Stimulated activated CD4-positive, alpha-beta T cell treated with anti-CD3 and anti-CD28 coated beads, TNF-alpha, amount 100 ng/mL, for 4 hours (primary cell): ENCODE data around the gene PCDHGA7.
"Not testable (repeated sequence)": the region's sequence is repeated elsewhere in the genome, so short reads cannot be mapped to it uniquely, and the experiment has no call there.

ENCODE experiments used
- DNase-seq, 3 experiments: peaks; one replicate each; pipeline ENCODE4 v3.0.0-alpha.2; 2020; ENCODE audit warnings: low read depth in 3 of 3

Gene PCDHGA7

DNA sequence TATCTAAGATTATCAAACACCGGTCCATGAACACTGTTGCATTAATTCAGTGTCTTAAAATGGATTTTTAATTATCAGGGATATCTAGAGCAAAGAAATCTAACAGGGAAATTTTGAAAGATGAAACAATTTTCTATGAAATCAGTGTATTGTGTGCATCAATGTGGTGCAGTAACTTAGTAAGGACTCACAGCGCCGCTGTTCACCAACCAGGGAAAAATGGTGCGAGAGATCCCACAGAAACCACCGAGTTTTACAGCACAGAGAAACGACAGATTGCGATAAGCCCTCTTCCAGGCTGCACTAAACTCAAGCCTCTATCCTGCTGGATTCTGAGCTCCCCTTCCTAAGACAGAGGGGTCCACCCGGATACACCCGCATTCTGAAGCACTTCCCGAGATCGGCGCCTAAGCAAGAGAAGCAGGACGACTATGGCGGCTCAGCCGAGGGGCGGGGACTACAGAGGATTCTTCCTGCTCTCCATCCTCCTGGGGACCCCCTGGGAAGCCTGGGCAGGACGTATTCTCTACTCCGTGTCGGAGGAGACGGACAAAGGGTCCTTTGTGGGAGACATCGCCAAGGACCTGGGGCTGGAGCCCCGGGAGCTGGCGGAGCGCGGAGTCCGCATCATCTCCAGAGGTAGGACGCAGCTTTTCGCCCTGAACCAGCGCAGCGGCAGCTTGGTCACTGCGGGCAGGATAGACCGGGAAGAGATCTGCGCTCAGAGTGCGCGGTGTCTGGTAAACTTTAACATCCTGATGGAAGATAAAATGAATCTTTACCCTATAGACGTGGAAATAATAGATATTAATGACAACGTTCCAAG is at the start of gene PCDHGA7:
Gene PCDHGA7, plus strand, starts transcription at position 274 of the 826 bp plus-strand sequence. Its CDS starts 158 bp downstream, at position 432.
- no peak for DNase-seq

DNA sequence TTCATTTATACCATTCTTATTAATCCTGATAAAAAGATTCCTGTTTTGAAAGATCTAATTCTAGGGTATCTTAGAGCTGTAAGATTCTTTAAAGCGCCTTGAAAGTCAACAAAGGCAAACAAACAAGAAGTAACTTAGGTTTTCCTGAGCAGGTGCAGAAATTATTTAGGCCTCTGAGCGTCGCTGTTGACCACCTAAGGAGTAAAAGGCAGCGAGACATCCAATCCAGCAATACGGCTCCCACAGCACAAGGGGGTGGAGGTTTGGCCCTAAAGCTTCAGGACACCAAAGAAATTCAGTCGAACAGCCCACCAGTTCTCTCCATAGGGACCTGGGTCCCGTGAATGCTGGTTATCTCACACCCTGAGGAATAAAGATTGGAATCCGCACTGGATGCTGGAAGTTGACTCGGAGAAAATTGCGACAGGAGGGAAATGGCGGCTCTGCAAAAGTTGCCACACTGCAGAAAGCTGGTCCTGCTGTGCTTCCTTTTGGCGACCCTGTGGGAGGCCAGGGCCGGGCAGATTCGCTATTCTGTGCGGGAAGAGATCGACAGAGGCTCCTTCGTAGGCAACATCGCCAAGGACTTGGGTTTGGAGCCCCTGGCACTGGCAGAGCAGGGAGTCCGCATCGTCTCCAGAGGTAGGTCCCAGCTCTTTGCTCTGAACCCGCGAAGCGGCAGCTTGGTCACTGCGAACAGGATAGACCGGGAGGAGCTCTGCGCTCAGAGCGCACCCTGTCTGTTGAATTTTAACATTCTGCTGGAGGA is 43.8 kb upstream of the PCDHGA7 start, which contains the start of gene PCDHGA2:
Gene PCDHGA2, plus strand, starts transcription at position 223 of the 769 bp plus-strand sequence.
- DNase-seq, result no peak

GRCh38 chr5:141340781-141341354 is 41.7 kb upstream of the PCDHGA7 start:
- DNase-seq, result not testable (repeated sequence)

DNA sequence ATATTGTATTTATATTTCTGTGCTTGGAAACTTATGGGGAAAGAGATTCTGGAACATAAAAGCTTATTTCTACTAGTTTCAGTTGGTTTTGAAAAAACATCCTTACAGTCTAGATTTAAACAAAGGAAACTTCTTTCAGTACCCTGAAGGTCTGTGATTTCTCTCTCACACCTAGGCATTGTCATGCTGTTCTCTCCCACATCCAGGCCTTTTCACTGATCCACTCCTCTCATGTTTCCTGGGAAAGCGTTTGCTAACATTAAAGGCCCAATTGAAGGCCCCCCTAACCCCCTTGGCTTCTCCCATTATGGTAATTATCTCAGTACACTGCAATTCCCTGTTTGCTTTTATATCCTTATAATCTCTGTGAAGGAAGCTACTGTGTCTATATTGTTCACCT is 39.8 kb upstream of the PCDHGA7 start:
- no peak for DNase-seq

DNA sequence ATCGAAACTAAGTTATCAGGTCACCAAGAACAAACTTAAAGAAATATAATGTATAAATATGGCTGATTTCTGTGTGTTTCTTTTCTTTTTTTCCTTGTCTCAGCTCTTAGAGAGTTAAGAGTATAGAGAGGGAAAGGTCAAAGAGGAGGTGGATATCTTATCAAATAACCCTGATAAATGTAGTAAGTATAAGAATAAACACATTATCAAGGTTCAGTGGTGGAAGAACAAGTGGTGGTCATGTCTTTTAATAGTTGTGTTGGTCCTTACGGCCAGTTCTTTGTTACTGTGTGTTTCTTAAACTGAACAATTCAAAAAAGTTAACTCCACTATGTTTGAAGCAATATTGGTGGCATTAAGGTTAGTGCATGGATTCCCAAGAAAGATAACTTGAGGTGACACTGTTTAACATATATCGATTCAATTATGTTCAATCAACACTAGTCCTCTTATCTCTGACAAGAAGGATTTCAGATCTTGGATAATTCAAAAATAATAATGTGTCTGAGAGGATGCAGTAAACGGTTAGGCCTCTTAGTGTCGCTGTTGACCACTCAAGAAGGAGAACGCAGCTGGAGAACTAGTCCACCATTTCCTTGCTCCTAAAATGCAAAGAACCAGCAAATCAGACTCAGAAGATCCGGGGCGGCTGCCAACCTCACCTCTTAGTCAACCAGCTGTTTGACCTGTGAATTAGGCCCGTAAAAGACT is 39.1 kb upstream of the PCDHGA7 start, which contains the start of gene PCDHGA3:
Gene PCDHGA3, plus strand, starts transcription at position 588 of the 711 bp plus-strand sequence. CDS start 205 bp downstream, outside the sequence.
- no peak for DNase-seq

DNA sequence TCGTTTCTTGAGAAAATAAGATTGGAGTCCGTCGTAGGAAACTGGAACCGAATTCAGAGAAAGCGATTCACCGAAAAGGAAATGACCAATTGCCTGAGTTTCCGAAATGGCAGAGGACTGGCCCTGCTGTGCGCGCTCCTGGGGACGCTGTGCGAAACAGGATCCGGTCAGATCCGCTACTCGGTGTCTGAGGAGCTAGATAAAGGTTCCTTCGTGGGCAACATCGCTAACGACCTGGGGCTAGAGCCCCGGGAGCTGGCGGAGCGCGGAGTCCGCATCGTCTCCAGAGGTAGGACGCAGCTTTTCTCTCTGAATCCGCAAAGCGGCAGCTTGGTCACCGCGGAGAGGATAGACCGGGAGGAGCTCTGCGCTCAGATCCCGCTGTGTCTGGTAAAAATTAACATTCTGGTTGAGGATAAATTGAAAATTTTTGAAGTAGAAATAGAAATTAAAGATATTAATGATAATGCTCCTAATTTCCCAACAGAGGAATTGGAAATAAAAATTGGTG is 38.5 kb upstream of the PCDHGA7 start:
- DNase-seq, result no peak

- no peak for DNase-seq
Measured at GRCh38 chr5:141345327-141345726, 37.2 kb upstream of the PCDHGA7 start.

DNA sequence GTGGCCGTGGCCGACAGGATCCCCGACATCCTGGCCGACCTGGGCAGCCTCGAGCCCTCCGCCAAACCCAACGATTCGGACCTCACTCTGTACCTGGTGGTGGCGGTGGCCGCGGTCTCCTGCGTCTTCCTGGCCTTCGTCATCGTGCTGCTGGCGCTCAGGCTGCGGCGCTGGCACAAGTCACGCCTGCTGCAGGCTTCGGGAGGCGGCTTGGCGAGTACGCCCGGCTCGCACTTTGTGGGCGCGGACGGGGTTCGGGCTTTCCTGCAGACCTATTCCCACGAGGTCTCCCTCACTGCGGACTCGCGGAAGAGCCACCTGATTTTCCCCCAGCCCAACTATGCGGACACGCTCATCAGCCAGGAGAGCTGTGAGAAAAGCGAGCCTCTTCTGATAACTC is 36.5 kb upstream of the PCDHGA7 start:
- not testable (repeated sequence) for DNase-seq

DNA sequence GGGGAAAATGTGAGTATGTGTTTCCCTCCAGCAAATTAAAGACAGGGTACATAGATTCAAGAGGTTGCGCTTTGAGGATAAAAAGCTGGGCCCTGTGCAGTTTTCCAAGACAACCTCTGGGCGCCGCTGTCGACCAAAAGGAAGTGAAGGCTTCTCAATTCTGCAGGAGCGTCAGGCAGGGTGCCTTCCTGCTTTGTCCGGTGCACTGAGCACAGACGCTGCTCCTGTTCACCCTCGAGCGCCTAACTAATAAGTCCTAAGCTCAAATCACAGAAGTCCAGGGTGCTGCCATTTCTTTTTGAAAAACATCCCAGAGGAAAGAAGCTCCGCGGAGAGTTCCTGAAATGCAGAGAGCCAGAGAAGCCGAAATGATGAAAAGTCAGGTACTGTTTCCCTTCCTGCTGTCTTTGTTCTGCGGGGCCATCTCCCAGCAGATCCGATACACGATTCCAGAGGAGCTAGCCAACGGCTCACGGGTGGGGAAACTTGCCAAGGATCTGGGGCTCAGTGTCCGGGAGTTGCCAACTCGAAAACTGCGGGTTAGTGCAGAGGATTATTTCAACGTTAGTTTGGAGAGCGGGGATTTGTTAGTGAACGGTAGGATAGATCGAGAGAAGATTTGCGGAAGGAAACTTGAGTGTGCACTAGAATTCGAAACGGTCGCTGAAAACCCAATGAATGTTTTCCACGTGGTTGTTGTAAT is 32.5 kb upstream of the PCDHGA7 start, which contains the start of gene PCDHGB1:
Gene PCDHGB1, plus strand, starts transcription at position 183 of the 703 bp plus-strand sequence. Its CDS starts 162 bp downstream, at position 345.
- no peak for DNase-seq

DNA sequence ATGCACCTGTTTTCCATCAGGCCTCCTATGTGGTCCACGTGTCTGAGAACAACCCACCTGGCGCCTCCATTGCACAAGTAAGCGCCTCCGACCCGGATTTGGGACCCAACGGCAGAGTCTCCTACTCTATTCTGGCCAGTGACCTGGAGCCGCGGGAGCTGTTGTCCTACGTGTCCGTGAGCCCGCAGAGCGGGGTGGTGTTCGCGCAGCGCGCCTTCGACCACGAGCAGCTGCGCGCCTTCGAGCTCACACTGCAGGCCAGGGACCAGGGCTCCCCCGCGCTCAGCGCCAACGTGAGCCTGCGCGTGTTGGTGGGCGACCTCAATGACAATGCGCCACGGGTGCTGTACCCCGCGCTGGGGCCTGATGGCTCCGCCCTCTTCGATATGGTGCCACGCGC is 31.0 kb upstream of the PCDHGA7 start:
- DNase-seq, result no peak

DNA sequence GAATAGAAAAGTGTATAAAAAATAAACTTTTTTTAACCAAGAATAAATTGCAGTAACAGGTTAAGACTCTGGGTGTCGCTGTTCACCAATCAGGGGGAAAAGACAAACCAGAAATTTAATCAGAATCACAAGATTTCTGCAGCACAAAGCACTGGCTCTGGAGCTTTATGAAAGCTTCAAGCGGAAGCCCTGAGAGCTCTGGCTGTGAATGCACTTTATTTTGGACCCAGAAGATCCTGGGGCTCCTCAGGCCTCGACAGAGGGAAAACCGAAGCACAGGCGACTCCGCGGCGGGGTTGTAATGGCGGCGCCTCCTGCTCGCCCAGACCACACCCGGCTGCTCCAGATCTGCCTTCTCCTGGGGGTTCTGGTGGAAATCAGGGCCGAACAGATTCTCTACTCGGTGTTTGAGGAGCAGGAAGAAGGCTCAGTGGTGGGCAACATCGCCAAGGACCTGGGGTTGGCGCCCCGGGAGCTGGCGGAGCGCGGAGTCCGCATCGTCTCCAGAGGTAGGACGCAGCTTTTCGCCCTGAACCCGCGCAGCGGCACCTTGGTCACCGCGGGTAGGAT is 27.6 kb upstream of the PCDHGA7 start, which contains the start of gene PCDHGA4:
Gene PCDHGA4, plus strand, starts transcription at position 122 of the 570 bp plus-strand sequence. Its CDS starts 87 bp downstream, at position 209.
- DNase-seq, result no peak

DNA sequence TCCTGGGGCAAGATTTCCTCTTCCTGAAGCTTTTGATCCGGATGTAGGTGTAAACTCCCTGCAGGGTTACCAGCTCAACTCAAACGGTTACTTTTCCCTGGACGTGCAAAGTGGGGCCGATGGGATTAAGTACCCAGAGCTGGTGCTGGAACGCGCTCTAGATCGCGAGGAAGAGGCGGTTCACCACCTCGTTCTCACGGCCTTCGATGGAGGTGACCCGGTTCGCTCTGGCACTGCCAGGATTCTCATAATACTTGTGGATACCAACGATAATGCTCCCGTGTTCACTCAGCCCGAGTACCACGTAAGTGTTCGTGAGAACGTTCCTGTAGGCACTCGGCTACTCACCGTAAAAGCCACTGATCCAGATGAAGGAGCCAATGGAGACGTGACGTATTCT is 26.9 kb upstream of the PCDHGA7 start:
- no peak for DNase-seq

GRCh38 chr5:141356133-141356532 is 26.4 kb upstream of the PCDHGA7 start:
- no peak for DNase-seq

- no peak for DNase-seq
Measured at GRCh38 chr5:141356950-141357349, 25.6 kb upstream of the PCDHGA7 start.

GRCh38 chr5:141359790-141360426 is 22.6 kb upstream of the PCDHGA7 start, which contains the start of gene PCDHGB2:
TSS of gene PCDHGB2 (plus strand) at chr5:141359994. CDS start at chr5:141360136, 142 bp downstream.
- DNase-seq, result no peak

GRCh38 chr5:141360685-141361084 is 21.9 kb upstream of the PCDHGA7 start:
- no peak for DNase-seq

- DNase-seq, result no peak
Measured at GRCh38 chr5:141362719-141363118, 19.8 kb upstream of the PCDHGA7 start.

- no peak for DNase-seq
Measured at GRCh38 chr5:141363952-141364660, 18.4 kb upstream of the PCDHGA7 start, which contains the start of gene PCDHGA5. TSS of gene PCDHGA5 (plus strand) at chr5:141364162. CDS start at chr5:141364331, 169 bp downstream.
